ENCODE measurements around the gene CAMK2D.
"Not testable (repeated sequence)": the region's sequence is repeated elsewhere in the genome, so short reads cannot be mapped to it uniquely, and the experiment has no call there.

The CAMK2D gene

DNA sequence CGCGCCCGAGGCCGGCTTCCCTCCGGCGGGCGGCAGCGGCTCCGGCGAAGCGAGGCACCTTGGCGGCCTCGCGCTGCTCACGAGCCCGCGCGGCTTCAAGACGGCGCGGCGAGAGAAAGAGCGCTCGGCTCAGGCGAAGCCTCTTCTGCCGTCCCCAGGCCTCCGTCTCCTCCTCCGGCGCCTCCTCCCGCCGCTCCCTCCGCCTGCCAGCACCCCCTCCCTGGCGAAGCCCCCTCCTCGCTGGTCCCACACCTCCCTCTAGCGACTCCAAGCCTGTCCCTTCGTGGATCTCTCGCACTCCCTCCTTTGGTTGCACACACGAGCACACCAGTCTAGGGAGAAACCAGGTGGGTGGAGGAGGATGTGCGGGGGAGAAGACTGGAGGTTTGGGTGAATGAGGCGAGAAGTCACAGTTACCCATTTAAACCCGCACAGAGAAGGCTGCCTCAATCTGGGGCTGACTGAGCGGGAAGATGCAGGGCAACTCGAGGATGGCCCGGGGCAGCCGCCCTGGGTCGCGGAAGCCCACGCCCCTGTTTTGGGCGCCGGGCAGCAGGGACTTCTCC is at the start of gene CAMK2D:
CAMK2D (minus strand) TSS at position 119 of the 566 bp plus-strand sequence. CDS start 670 bp downstream, outside the sequence.
- peak; percentile 54 to 74 for DNase-seq (ENCODE audit: low read depth in 1 of 2, low spot score in 1 of 2)

DNA sequence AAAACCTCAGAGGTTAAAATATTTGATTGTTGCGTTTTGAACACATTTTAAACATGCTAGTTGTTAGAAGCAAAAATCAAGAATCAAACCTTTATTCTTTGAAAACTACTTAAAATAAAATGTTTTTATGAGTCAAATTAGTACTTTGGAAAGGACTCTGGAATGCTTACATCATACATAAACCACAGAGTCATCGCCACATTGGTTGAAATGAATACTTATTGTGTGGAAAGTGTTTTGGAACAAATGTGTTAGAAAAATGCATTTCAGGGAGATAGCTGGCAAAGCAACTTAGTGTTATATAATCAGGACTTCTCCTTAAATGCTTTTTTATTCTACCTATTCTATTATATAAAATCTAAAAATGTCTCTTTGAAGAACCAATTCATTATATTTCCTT is 49.4 kb upstream of the CAMK2D start:
- DNase-seq (ENCODE audit: low read depth in 1 of 2, low spot score in 1 of 2): no peak

DNA sequence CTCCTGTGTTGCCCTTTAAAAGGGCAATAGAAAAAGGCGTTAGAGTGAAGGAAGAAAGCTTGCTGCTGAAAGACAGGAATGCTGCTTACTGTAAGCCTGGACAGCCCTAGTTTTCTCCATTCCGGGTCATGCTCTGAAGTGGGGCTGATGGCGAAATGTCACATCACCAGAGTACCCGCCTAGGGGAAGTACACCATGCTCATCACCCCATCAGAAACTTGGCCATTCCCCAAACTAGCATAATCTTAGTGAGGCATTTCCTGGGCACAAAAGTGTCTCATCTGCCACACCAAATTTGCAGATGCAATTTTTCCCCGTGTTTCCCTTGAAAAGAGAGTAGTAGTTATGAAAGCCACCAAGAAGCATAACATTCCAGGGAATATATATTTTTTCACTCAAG is 47.8 kb upstream of the CAMK2D start:
- DNase-seq (ENCODE audit: low read depth in 1 of 2, low spot score in 1 of 2): no peak

DNA sequence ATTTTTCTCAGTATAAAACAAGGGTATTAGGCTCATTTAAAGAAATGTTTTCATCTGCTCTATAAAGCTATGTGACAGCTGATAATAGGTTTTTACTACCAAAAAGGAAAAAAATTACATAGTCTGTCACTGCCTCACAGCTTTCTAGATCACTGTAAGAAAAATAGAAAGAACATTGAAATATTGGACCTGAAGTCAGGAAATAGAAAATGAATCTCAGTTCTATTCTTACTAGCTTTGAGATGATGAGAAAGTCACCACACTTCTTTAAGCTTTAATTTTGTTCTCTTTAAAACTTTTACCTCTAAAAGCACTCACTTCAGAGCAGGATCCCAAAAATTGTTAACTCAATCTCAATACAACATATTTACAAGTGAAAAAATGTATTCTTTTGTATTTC is 45.3 kb upstream of the CAMK2D start:
- no peak for DNase-seq (ENCODE audit: low read depth in 1 of 2, low spot score in 1 of 2)

DNA sequence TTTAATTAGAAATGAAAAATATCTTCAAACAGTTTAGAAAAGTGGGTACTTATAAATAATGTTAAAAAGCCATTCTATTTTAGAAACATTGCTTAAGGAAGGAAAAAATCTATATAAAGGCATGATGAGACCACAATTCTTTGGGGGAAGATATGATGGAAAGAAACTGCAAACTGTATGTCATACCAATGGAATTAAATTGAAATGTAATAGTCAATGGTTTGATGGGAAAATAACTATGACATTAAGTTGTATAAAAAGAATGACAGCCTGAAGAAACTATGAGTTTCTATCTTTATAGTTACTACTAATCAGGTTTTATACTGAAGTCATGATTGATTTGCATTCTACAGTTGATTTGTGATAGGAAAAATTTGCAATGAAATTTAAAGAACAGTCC is 40.3 kb upstream of the CAMK2D start:
- DNase-seq (ENCODE audit: low read depth in 1 of 2, low spot score in 1 of 2): no peak

DNA sequence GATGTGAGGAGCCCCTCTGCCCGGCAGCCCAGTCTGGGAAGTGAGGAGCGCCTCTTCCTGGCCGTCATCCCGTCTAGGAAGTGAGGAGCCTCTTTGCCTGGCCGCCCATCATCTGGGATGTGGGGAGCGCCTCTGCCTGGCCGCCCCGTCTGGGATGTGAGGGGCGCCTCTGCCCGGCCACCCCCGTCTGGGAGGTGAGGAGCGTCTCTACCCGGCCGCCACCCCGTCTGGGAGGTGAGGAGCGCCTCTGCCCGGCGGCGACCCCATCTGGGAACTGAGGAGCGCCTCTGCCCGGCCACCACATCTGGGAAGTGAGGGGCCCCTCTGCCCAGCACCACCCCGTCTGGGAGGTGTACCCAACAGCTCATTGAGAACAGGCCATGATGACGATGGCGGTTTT is 34.8 kb upstream of the CAMK2D start:
- DNase-seq (ENCODE audit: low read depth in 1 of 2, low spot score in 1 of 2): not testable (repeated sequence)

DNA sequence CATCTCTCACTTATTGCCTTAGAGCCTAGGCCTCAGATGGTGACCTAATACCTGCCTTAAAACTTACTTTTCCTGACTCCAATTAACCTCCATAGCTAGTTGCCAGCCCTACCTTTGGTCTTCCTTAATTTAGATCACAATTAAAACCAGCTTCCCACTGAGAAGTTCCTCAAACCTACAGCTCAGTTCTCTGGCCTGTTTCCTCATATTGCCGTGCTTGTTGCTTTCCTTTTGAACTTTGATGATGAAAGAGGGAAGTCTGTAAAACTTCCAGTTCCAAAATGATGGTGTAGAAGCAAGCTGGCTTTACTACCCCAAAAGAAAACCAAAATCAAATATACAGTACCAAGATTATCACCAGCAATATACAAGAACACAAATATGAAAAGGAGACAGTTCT is 28.9 kb upstream of the CAMK2D start:
- no peak for DNase-seq (ENCODE audit: low read depth in 1 of 2, low spot score in 1 of 2)

DNA sequence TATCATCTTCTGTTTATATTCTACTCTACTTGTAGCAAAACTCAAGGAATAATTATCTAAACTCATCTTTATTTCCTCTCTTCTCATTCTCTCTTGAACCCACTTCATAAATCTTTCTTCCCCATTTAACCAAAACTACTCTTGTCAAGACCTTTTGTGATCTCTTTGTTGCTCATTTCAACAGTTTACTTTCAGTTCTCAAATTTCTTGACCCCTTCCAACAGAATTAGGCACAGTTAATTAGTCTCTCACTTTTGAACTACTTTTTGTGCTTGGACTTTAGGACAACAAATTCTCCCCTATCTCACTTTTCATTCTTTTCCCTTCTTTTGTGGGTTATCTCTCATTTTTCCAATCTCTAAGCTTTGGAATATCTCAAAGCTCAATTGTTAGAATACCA is 27.4 kb upstream of the CAMK2D start:
- DNase-seq (ENCODE audit: low read depth in 1 of 2, low spot score in 1 of 2): no peak

DNA sequence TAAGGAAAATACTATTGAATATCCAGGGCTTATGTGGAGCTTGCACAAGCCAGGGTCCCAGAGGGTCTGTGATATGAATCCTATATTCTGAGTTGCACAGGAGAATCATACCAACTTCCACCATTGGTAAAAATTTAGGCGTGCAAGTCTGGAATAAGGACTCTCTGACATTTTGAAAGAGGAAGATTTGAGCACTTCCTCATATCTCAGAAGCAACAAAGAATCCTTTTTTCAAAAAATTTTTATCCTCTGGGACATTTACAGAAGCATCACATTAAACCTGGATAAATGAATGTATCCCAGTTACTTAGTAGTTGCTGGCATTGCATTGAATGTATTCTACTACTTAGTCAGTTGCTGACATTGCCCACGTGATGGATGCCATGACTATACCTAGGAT is 24.2 kb upstream of the CAMK2D start:
- no peak for DNase-seq (ENCODE audit: low read depth in 1 of 2, low spot score in 1 of 2)

DNA sequence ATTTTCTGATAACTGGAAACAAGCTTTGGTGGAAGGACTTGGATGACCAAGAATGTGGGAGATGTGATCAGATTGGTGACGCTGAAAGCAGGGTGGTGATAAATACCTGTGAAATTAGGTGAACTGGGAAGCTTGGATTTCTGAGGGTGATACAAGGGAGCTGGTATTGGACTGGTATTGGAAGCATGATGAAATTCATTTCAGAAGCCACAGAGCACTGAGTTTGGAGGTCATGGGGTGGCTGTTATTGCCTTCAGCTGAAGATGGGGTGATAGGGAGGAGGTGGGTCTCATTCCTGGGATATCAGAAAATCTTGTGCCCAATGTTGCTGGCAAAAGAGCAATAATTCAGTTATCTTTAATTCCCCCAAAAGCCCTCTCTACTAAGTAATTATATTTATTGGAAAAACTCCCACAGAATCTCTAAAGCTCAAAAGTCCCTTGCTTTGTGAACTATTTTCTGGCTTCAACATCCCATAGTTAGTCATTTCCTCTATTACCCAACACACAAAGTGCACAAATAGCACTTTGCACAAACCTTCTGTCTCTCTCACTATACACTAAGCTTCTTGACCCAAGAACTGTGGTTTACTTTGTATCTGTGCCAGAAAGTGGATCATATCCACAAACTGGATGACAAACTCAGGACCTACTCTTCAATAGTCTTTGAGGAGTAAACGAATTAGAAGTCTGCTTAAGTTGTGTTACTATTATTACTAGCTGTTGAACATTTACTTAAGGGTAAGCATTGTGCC is 23.1 kb upstream of the CAMK2D start:
- no peak for DNase-seq (ENCODE audit: low read depth in 1 of 2, low spot score in 1 of 2)

DNA sequence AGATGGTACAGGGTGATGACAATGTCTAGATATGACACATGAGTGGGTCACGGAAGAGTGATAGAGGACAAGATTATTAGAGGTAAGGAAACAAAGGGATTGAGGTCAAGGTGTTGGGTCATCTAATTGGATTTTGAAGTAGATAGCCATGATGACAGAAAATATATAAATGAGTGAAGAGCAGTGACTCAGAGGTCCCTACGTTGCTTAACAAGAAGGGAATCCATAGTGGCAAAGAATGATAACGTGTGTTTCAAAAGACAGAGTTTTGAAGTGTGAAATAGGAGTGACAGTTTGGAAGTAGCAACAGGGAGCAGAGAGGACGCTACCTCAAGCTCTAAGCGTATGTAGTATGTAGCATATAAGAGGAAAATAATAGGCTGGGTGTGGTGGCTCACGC is 22.2 kb upstream of the CAMK2D start:
- DNase-seq (ENCODE audit: low read depth in 1 of 2, low spot score in 1 of 2): no peak

DNA sequence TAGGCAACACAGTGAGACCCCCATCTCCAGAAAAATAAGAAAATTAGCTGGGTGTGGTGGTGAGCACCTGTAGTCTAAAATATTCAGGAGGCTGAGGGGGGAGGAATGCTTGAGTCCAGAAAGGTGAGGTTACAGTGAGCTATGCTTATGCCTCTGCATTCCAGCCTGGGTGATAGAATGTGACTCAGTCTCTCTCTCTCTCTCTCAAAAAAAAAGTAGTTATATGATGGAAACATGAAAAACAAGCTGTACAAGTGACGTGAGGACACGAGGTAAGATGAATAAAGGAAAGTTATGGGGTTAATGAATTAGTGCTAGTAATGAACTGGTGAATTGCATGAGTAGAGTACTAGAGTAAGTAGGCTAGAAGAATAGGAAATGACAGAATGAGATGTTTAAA is 21.8 kb upstream of the CAMK2D start:
- DNase-seq (ENCODE audit: low read depth in 1 of 2, low spot score in 1 of 2): no peak

DNA sequence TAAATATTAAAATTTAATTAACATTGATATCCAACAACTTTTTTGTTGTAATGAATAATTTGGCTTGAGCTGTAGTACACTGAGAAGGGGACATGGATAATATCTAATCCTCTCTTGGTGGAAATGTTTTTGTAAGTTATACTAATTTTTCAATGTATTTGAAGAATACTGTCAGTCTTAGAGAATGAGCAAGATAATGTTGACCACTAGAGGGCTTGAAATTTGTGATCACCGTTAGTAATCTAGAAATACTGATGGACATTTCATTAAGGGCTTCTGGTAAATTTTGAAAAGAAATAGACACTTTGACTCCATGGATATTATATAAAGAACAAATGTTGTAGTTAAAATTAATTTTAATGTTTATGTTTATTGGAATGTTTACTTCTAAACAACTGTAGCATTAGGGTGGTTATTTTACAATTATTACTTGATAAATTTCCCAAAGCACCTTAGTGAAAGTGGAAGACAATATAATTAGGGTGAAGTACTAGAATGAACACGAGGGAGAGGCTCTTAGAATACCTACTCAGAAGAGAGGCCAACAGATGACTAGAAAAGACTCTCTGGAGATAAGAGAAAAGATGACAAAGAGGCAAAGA is 20.0 kb upstream of the CAMK2D start:
- no peak for DNase-seq (ENCODE audit: low read depth in 1 of 2, low spot score in 1 of 2)

DNA sequence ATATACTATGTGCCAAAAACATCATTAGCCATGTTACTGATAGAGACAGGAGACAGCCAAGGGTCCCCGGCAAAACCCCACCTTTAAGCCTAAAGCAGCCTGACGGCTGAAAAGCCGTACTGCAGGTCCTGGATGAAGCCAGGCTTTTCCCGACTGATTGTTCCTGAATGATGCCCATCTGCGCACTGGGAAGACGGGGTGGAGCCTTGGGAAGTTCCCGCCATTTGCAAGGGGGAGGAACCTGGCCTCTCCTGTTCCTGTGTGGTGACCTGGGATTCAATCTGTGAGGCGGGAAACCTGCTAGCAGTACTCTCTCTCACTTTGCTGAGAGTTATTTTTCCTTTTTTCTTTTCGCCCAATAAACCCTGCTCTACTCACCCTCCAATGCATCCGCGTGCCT is 15.1 kb upstream of the CAMK2D start:
- no peak for DNase-seq (ENCODE audit: low read depth in 1 of 2, low spot score in 1 of 2)

DNA sequence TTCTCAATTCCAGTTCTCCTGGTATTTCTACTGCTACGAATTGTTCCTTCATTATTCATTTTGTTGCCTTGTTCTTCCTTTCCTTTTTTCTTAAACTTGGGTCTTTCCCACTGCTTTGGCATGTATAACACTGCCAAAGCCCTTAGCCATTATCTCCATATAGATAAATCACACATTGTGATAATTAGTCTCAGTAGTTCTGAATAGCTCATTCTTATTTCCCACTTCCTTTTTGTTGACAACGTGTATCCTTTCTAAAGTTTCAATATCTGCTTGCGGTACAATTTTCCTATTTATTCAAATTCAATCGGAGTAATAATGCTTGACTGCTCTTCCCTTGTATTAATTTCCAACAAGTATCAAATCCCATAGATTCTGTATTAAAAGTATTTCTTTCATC is 14.5 kb upstream of the CAMK2D start:
- DNase-seq (ENCODE audit: low read depth in 1 of 2, low spot score in 1 of 2): no peak

DNA sequence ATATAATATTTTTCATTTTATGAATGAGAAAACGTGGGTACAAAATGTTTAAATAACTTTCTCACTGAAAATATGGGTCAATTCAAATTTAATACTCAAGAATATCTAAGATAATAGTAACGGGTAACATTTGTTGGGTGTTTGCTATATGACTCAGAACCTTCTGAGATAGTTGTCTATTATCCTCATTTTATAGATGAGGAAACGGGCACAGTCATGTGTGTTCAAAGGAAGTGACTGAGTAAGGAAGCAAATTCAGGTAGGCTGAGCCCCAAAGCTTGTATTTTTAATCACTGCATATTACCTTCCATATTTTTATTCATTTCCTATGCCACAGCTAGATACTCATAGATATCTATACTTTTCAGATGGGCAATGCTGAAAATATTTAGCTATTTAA is 12.2 kb upstream of the CAMK2D start:
- DNase-seq (ENCODE audit: low read depth in 1 of 2, low spot score in 1 of 2): no peak

DNA sequence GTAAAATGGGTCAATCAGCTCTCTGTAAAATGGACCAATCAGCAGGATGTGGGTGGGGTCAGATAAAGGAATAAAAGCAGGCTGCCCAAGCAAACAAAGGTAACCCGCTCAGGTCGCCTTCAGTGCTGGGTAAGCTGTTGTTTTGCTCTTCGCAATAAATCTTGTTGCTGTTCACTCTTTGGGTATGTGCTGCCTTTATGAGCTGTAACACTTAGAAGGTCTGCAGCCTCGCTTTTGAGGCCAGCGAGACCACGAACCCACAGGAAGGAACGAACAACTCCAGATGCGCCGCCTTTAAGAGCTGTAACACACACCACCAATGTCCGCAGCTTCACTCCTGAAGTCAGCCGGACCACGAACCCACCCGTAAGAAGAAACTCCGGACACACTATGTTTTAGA is 11.5 kb upstream of the CAMK2D start:
- no peak for DNase-seq (ENCODE audit: low read depth in 1 of 2, low spot score in 1 of 2)

DNA sequence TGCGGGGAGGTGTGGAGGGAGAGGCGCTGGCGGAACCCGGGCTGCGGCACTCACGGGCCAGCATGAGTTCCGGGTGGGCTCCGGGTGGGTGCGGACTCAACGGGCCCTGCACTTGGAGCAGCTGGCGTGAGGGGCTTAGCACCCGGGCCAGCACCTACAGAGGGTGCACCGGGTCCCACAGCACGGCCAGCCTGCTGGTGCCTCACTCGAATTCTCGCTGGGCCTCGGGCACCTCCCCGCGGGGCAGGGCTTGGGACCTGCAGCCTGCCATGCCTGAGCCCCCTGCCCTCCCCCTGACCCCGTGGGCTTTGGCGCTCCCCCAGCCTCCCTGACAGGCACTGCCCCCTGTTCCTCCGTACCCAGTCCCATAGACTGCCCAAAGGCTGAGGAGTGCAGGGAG is 10.8 kb upstream of the CAMK2D start:
- DNase-seq (ENCODE audit: low read depth in 1 of 2, low spot score in 1 of 2): no peak

DNA sequence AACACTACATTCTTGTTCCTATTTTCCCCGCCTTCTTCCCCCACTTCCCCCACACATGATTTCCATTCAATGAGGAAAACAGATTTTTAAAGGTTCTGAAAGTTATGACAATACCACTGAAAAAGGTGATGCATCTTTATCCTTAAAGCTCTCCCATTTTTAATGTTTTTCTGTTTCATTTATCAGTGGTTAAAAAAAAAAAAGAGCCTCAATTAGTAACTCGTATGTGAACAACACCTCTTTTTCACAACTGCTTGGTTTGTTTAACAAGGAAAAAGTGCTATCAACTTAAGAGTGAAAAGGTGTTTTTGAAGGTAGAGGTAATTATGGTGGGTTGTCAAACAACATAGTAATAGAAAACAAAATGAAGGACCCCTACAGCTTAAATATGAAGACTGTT is 8.2 kb upstream of the CAMK2D start:
- no peak for DNase-seq (ENCODE audit: low read depth in 1 of 2, low spot score in 1 of 2)

DNA sequence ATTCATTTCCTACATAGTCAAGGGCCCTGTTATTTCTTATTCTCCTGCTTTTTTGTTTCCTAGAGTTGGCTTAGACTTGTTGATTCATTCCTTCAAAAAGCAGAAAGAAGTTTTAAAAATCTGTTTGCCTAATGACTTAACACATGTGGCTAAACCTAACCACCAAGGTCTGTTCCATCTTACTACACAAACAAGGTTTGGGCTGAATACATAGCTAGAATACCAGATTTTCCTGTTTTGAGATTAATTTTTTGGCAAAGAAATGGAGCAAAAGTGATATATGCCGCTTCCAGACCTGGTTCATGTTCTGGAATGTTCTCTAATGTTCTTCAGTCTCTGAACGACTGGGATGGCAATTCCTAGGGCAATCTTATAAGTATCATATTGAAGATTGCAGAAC is 7.4 kb upstream of the CAMK2D start:
- DNase-seq (ENCODE audit: low read depth in 1 of 2, low spot score in 1 of 2): no peak

DNA sequence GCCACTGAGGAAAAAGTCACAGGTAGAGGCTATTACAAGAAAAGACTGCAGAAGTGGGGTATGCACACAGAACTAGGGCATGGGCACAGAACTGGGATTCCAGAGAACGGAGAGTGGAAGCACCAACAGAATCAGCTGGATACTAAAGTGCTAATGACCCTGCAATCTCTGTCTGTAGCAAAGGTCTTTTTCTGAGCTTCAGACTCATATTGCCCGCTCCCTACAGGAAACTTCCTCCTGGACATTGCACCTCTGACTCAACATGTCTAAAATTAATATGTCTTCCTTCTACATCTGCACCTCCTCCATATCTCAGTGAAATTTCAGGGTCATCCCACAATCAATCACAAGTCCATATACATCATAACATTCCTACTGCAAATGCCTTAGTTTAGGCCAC is 5.3 kb upstream of the CAMK2D start:
- no peak for DNase-seq (ENCODE audit: low read depth in 1 of 2, low spot score in 1 of 2)

DNA sequence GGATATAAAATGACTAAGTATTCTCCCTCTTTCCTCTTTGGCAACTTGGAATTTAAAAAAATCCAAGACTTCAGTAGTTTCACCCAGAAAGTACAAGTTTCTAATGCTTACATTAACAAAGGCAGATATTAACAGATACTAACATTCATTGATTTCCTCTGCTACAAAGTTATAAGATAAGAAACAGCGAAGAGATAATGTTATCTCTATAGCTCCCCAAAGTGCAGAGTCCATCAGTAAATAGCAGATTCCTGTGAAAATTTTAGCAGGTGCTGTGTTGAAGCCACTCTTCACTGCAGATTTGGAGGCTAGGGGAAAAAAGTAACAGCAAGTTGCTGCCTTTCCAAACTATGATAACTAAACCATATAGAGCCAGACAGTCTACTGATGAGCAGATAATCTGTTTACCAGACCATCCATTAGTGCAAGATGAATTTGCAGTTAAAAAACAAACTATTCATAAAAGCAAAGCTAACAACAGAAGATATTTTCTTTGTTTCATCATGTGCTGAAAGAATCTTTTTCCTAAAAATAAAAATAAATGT is 3.3 kb upstream of the CAMK2D start:
- no peak for DNase-seq (ENCODE audit: low read depth in 1 of 2, low spot score in 1 of 2)

DNA sequence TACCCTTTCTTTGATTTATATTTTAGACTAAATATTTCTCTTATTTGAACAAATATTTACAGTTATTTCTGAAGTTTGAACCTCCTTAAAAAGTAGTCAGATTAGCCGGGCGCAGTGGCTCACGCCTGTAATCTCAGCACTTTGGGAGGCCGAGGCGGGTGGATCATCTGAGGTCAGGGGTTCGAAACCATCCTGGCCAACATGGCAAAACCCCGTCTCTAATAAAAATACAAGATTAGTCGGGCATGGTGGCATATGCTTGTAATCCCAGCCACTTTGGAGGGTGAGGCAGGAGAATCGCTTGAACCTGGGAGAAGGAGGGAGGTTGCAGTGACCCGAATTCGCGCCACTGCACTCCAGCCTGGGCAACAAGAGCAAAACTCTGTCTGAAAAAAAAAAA is 2.4 kb upstream of the CAMK2D start:
- not testable (repeated sequence) for DNase-seq (ENCODE audit: low read depth in 1 of 2, low spot score in 1 of 2)

Measured in activated T-helper 1 cell treated with anti-CD3 and anti-CD28 coated beads, Interleukin-2, amount 50 U/mL, for 16 hours (primary cell).